ENCODE results near the gene ETFB.

The ETFB gene

DNA sequence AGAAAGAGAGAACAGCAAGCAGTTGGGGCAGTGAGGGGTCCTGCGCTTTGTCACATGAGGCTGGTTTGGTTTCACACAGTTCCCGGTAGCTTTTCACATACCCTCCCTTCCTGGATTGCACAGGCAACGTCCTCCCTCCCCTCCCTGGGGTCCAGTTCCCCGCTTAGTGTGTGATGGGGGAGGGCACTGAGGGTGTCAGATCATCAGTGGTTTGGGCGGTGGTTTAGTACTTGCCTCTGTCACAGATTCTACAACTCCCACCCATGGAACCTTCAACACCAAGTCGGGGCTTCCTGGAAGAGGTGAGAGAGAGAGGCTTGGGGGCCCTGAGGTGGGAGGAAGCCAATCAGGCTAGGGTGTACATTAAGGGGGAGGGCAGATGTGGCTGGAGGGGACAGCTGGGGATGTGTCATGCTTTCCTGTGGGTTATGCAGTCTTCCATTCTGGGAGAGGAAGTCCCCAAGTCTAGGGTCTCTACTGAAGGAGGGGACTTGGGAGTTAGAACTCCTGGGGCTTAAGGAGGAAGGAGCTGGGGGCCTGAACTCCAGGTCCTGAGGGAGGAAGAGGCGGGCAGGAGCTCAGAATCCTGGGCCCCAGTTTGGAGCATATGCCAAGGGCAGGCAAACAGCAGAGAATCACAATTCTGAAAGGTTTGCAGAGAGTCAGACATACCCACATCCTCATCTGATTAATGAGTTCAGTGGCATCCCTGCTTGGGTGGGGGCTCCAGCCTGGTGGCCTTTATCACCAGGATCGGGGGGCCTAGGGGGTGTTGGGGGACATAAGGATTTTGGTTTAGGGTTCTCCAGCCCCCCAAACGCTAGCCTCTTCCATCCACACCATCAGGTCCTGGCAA, 6.7 kb upstream of the ETFB start, which contains the start of gene NKG7:
TSS of gene NKG7 (minus strand) at position 6 of the 856 bp plus-strand sequence. CDS start 119 bp downstream, outside the sequence.
- no peak for DNase-seq

DNA sequence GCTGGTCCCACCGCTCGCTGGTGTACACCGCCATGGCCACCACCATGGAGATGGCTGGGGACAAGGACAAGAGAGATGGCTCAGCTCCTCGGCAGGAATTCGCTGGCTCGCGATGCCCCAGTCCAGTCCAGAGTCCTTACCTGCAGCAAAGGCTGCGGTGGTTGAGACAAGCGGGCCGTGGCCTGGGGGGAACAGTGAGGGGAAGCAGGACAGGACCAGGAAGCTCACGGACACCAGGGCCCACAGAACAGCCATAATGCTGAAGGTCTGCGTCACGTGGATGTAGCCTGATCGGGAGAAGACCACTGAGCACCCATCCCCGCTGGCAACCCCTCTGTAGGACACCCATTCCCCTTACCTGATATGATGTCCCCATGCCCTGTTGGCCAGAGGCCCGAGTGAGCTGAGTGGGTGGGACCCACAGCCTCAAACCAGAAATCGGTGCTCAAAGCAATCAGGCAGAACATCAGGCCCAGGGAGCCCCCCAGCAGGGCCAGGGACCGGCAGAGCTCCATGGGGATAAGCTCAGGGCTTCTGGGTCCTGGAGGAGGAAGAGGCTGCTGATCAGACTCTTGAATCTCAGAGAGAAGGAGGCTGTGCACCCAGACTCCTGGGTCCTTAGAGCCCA, 5.9 kb upstream of the ETFB start:
- no peak for DNase-seq

DNA sequence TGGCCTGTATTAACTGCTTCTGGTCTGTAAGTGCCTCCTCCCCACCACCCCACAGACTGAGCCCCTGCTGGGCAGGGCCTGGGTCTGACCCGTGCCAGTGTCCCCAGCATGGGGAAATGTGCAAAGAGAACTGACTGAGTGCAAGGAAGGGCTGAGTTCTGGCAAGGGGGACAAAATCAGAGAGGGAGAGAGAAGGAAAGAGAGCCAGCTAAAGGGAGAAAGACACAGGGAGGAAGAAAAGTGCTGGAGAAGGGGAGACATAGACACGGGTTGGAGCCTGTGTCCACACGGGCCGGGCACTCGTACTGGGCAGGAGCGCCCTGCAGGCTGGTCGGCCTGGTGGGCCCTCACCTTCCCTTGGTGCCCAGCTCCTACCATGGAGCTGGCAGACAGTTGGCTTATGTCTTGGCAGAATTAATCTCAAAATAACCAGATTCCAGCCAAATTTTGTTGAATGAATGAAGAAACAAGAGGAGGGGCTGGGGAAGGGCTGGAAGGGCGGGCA, 5.0 kb upstream of the ETFB start:
- no peak for DNase-seq

DNA sequence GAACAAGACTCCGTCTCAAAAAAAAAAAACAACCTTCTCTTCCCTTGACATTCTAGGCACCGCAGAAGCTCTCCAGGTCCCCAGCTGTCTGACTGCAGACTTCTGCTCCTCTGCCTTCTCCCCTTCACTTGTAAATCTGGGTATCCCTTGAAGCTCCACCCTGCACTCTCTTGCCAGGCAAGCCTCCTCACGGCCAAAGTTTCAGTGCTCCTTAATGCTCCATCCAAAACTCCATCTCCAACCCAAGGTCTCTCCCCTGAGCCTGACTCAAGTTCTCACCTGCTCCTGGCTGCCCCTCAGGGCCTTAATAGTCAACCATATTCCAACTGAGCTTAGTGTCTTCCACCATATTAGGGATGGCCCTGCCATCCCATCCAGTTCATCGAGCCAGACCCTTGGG, 4.0 kb upstream of the ETFB start:
- DNase-seq, result no peak

DNA sequence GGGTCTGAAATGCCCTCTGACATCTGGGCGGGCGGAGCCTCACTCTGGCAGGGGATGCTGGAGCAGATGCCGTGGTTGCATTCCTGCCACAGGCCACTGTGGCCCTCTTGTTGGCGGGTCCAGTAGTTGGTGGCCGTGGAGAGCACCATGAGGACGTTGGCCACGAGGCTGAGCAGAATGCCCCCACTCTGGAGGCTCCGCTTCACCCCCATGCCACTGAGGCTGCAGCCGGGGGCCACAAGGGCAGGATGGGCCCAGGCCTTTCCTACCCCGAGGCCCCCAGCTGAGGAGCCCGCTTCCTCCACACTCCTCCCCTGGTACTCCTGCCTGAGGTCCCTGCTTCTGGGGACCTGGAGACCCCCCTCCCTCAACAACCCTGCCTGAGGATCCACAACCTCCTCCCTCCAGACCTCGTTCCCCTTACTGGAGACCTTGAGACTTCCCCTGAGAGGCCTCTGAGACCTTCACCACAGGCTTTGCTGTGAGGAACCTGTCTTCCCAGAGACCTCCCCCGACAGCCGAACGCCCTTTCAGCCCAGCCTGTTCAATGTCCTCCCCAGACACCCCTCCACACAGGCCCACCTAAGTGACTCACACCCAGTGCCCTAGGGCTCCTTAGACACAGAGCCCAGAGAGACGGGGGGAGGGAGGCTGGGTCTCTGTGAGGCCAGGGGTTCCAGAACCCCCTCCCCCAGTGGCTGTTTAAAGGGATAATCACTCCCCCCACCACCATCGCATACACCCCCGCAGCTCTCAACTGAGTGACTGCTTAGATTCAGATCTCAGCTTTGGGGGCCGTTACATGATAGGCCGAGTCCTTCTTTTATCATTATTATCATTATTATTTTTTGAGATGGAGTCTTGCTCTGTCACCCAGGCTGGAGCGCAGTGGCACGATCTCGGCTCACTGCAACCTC, 2.4 kb upstream of the ETFB start, which contains the start of gene CLDND2:
TSS of gene CLDND2 (minus strand) at position 638 of the 917 bp plus-strand sequence. CDS start at position 212, 426 bp downstream.
- DNase-seq, result no peak

DNA sequence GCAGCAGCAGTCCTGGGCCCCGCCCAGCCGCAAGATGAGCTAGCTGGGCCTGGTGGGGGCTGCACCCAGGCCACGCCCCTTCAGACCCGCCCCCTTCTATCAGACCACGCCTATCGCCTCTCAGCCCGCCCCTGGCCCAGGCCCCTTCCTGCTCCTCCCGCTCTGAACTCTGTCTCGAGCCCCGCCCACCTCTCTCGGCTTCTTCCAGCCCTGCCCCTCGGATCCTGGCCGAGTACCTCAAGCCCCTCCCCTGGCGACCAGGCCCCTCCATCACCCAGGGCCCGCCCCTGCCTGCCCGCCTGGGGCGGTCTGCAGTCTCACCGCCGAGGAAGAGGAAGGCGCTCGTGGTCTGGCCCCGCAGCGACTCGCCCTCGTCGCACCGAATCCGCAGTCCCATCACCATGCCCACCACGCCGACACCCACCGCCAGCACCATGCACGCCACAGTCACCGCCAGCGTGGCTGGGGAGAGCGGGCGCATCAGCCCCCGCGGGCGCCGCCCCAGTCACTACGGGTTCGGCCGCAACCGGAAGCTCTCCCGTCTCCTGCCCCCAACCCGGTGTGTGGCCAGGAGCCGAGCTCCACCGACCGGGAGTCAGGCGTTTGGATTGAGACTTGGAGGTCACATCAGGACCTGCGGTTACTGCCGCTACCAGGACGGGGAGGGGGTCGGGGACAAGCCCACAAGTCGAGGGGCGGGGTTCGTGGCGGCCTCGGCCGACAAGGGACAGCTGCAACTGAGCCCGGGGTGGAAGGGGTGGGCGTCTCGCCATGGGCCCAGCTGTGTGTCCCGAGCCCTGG, 1.6 kb upstream of the ETFB start:
- peak; percentile 100 for DNase-seq

DNA sequence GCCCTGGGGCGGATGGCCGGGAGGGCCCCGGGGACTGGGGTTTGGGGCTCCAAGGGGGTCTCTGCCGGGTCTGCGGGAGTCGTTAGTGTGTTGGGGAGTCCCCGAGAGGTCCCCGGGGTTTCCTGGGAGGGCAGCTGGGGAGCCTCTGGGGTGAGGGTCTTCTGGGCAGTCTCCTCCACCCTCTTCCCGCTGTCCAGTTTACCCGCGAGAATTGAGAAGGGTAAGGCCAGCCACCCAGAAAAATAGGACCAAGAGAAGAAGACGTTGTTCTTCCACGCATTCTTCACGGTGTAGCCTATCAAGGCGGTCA, 1.0 kb upstream of the ETFB start:
- DNase-seq, result no peak

DNA sequence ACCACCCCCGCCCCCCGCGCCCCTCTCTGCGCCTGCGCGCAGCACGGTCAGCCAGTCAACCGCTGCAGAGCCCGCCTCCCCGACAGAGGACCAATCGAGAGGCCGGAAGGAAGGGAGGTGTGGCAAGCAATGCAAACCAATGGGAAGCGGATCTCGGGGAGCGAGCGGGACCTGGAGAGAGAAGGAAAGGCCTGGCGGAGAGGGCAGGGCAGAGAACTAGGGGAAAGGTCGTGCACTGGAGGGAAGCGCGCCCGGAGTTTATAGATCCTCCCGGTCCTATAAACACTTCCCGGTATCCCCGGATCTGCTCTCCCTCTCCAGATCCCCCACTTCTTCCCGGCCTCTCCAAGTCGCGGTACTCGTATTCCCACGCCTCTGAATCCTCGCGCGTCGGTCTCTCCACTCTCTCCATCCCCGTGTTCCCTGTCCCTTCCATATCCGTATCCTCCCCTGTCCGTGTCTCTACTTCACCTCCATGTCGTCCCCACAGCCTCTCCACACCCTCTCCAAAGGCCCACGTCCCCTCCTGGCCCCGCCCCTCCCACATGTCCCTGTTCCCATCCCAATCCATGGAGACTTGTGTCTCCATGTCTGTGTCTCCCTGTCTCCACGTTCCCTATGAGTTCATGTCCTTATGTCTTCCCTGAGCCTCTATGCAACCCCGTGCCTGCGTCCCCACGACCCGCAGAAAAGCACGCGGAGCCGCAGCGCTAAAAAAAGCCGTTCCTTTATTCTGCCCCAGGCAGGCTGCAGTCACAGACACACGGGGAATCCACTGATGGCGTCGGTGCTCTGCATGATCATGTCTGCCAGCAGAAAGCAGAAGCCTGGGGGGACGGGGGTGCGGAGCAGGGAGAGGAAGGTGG, 434 bp upstream of the ETFB start:
- DNase-seq, result peak; percentile 99

DNA sequence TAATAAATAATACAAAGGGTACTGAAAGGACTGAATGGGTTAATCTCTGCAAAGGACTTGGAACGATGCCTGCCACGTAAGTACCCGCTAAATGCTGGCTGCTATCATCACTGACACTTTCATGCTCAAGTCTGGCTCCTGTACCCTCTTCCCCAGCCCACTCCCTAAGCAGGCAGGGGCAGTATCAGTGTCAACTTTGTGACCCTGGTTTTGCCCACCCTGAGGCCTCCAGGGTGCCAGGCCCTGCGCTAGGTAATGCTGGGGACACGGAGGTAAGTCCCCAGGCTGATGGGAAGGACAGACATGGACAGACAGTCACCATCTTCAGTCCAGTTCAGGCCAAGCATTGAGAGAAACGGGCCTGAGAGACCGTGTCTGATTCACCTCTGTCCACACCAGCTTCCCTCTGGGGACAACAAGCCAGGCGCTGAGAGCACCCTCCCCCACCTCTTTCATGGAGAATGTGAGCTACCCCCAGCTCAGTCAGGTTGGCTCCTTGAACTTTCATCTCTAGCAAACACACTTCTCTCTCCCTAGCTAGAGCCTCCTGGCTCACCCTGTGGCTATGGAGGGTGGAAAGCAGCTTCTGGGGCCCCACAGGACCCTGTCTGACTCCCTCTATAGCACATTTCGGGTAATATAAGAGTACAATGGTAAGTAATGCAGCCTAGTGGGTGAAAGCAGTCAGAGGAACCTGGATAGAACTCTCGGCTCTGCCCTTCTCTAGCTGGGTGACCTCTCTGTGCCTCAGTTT, 800 bp downstream of the ETFB start:
- DNase-seq, result no peak

DNA sequence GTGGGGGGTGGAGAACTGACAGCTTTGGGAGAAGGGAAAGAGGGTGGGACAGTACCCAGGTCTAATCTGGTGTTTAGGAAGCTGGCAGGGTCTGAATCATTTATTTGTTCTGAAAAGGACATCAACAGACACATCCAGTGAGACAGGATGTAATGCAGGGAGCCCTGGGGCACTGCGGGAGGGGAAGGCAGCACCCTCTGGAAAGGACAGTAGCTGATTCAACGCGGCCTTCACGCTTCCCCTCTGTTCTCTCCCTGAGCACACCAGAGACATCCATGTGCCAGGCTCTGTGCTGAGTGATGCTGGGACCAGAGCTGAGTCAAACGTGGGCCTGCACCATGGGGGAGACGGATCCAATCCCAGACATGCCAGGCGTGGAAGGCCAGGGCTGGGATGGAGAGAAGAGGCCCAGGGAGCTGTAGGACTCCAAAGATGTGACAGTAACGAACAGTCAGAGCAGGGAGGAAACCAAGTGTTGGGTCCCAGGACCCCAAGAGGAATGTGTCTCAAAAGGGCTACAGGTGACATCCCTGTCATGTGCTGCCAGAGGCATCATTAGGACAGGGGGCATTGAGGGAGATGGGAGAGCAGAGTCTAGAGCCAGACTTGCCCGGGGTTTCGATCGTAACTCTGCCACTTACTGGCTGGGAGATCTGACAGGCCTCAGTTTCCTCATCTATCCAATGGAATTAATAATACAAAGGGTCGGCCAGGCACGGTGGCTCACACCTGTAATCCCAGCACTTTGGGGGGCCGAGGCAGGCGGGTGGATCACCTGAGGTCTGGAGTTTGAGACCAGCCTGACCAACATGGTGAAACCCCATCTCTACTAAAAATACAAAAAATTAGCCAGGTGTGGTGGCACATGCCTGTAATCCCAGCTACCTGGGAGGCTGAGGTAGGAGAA, 1.7 kb downstream of the ETFB start:
- no peak for DNase-seq

DNA sequence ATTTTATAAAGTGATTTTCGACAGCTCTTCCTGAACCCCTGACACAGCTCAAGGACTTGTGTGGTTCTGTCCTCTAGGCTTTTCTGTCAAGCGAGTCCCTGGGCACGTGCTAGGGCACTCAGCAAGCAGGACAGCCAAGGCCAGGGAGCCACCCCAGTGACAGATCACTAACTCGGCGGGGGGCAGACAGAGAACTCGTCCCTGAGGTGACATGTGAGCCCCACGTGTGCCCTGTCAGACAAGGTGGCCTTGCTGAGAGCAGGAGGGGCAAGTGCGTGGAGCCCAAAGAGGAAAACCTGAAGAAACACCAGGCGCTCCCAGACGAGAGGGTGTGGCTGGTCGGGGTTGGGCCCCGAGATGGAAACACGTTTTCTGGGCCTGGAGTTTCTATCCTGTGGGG, 4.9 kb downstream of the ETFB start:
- DNase-seq, result no peak

DNA sequence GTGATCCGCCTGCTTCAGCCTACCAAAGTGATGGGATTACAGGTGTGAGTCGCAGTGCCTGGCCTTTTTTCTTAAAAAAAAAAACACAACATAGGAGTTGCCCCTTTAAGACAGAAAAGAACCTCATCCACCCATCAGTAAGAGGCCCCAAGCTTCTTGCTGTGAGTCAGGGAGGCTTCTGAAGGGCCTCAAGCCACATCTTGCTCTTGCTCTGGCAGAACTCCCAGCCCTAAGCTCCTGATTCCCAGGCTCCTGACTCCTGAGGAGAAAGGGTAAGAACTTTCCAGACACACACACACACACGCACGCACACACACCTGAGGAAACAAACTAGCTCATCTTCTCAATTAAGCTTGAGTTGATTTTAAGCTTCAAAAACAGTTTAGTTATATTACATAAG, 6.9 kb downstream of the ETFB start:
- DNase-seq, result no peak

DNA sequence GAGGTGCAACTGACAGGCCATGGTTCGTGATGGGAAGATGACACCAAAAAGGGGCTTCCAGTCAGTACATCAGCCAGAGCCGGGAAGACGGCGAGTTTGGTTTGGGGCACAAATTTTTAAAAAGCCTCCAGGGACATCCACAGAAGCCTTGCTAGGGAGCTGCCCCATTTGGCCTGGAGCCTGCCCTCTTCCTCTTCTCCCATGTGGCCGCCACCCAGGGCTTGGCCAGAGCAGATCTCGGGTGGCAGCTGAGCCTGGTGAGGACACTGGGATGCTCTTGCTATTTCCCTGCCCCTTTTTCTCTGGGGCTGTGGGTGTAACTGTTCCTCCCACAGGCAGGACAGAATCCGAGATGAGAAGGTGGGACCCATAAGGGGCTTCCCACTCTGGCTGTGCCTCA, 8.2 kb downstream of the ETFB start:
- DNase-seq, result no peak

DNA sequence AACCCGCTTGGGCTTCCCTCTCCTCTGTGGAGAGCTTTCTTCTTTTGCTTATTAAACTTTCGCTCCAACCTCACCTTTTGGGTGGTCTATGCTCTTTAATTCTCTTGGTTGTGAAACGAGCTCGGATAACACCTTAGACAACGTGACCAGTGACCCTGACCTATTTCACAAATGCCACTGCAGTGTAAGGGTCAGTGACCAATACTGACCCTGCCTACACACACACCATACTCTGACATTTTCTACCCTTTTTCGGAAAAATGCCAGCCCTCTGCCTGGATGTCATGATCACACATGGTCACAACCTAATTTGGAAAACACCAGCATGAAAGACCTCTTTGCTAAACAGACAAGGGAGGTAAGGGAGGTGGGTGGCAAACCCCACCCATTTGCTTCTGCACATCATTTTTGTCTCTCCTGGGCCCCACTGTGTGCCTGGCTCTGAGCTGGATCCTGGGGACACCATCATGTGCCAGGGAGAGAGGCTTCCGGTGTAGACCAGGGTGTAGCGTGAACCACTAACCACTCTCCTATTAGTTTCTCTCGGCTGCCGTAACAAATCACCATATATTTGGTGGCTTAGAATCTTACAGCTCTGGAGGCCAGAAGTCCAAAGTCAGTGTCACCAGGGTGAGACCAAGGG, 9.9 kb downstream of the ETFB start:
- DNase-seq, result no peak

DNA sequence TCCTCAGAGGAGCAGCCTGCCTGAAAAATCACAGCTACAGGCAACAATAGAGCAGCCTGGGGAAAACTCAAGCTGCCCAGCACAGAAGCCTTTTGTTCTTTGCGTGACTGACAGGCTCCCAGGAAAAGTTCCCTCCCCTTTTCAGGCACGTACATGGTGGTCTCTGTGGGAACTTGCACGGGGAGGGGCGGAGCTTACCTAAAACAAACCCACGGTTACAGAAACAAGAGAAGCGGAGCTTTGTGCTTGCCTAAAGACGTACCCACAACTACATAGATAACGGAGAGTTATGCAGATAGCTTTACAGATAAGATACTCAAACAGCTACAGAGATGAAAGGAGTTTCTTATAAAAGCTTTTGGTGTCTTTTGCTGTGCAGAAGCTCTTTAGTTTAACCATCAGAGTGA, 11.4 kb downstream of the ETFB start:
- DNase-seq, result no peak

DNA sequence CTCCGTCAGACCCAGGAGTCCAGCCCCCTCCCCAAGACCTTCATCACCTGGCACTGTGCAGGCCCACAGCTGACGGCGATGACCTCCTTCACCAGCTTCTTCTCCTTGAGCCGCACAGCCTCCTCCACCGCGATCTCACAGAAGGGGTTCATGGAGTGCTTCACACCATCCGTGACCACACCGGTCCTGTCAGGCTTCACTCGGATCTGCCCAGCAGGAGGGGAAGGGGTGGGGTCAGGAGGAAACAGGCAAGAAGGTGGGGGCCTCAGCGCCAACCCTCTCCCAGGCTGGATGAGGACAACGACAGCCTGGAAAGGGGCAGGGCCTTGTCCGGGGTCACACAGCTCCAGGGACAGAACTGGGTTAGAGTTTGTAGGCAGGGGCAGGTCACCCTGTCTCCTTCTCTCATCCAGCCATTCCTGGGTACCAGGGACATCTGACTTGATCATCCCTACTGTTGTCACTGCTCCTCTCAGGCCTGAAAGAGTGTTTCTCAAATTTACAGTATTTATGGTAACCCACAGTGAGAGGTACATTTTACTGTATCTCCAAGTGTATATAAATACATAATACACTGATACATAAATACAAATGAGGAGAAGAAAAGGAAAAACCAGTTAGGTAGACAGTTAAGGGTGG, 12.0 kb downstream of the ETFB start:
- DNase-seq, result no peak

DNA sequence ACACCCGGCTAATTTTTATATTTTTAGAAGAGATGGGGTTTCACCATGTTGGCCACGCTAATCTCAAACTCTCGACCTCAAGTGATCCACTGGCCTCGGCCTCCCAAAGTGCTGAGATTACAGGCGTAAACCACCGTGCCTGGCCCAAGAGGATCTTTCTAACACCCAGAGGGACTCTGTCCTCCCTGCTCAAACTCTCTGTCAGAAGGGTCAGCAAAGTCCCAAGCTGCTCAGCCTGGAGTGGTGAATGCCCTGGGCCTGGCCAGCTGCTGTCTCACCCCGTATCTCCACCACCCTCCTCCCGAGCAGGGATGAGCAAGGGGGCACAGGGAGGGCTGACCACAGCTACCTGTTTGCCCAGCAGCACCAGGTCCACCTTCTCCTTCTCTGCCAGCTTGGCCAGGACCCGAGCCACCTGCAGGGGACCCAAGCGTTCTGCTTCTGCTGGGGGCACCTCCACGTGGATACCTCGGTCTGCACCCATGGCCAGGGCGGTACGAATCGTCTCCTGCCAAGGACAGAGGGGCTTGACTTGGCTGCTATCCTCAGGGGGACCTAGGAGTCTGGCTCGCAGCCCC, 13.3 kb downstream of the ETFB start:
- DNase-seq, result no peak
